Lower lobe of right lung (tissue), 2 donors: Measurements from ENCODE around the gene KLRK1. TPM values are rescaled to one million over a fixed set of nuclear protein-coding genes. Genes with fewer than 3 reads are reported as not detected.
"Not testable (repeated sequence)": the region's sequence is repeated elsewhere in the genome, so short reads cannot be mapped to it uniquely, and the experiment has no call there.

ENCODE experiments used
- ATAC-seq, 2 donors: fragments of 200-7000 bp; cut with Tn5 transposase; one replicate each; pipeline ENCODE4 v1.9.1; 2020 to 2022; ENCODE audit warnings: mild to moderate bottlenecking in 2 of 2, moderate library complexity in 2 of 2
- DNase-seq: peaks from one replicate; pipeline ENCODE4 v3.0.0-alpha.2; 2020
- H3K27ac ChIP-seq: fragments of 200-600 bp; one replicate; pipeline ENCODE4 v1.8.0; 2022
- H3K27me3 ChIP-seq: fragments of 200-600 bp; one replicate; pipeline ENCODE4 v1.8.0; 2022; ENCODE audit warnings: low read depth
- H3K36me3 ChIP-seq: fragments of 200-600 bp; one replicate; pipeline ENCODE4 v1.8.0; 2022; ENCODE audit warnings: mild to moderate bottlenecking
- H3K4me1 ChIP-seq: fragments of 200-600 bp; one replicate; pipeline ENCODE4 v1.8.0; 2022
- H3K4me3 ChIP-seq: fragments of 200-600 bp; one replicate; pipeline ENCODE4 v1.8.0; 2022; ENCODE audit warnings: mild to moderate bottlenecking
- H3K9me3 ChIP-seq: fragments of 200-600 bp; one replicate; pipeline ENCODE4 v1.8.0; 2022
- CTCF ChIP-seq: fragments of 200-600 bp; IDR thresholded peaks from one replicate; pipeline ENCODE4 v1.8.0; 2022; ENCODE audit warnings: antibody characterized with exemption, mild to moderate bottlenecking
- intact Hi-C: fragments of 100-400 bp; cut with DNase I; formaldehyde crosslinking; loops from one replicate; pipeline ENCODE4 v1.11.0; 2022
- long read RNA-seq: library from polyadenylated mRNA; unstranded; transcript quantifications from one replicate; pipeline ENCODE4 v2.0.0, GENCODE V29; 2021
- total RNA-seq: library from RNA; stranded (reverse); fragmentation: NEBNext Ultra II Directional; extraction: Animal tissue kit (Norgen Biotek cat#: 25700); gene quantifications from one replicate; pipeline ENCODE4 v1.2.1, GENCODE V29; 2021
- donor health status: DM: no; HTN: yes; CAD: no; lungs with severe emphysema.

Gene KLRK1
- 7.5 TPM for total RNA-seq
- long read RNA-seq, partial matches to known transcripts: 0 of 1 reads
- long read RNA-seq, other reads (novel, unspliced or antisense): 0 of 1 reads

GRCh38 chr12:10389904-10390303, at the start of gene KLRK1:
Gene KLRK1, minus strand, starts transcription at chr12:10390041. Its CDS starts 1,231 bp downstream, at chr12:10388810.
- no peak for TF ChIP-seq CTCF
- no peak within 1 kb of the TSS for H3K27ac ChIP-seq
- H3K9me3 ChIP-seq: no peaks in the 10 kb centered on the region
- intact Hi-C loops: no loop called here
- no peaks in the 10 kb centered on the region for H3K27me3 ChIP-seq
- DNase-seq (no peak), ATAC-seq (no peak)
- no peak within 1 kb of the TSS for H3K4me3 ChIP-seq
- H3K36me3 ChIP-seq: no peaks in the 10 kb centered on the region
- H3K4me1 ChIP-seq: no peaks in the 10 kb centered on the region

- intact Hi-C loops, H3K9me3 ChIP-seq, H3K4me1 ChIP-seq, H3K4me3 ChIP-seq, ATAC-seq, H3K27ac ChIP-seq, H3K27me3 ChIP-seq, DNase-seq, H3K36me3 ChIP-seq: not testable (repeated sequence)
These were observed 47.8 kb upstream of the KLRK1 start for GRCh38 chr12:10437601-10438000.

GRCh38 chr12:10435816-10436215, 46.0 kb upstream of the KLRK1 start, which contains the start of gene KLRC2:
Gene KLRC2, minus strand, starts transcription at chr12:10436010. Its CDS starts 24 bp downstream, at chr12:10435986.
- H3K4me1 ChIP-seq, H3K4me3 ChIP-seq, intact Hi-C loops, H3K9me3 ChIP-seq, H3K27ac ChIP-seq, ATAC-seq, H3K27me3 ChIP-seq, H3K36me3 ChIP-seq, DNase-seq: not testable (repeated sequence)

DNA sequence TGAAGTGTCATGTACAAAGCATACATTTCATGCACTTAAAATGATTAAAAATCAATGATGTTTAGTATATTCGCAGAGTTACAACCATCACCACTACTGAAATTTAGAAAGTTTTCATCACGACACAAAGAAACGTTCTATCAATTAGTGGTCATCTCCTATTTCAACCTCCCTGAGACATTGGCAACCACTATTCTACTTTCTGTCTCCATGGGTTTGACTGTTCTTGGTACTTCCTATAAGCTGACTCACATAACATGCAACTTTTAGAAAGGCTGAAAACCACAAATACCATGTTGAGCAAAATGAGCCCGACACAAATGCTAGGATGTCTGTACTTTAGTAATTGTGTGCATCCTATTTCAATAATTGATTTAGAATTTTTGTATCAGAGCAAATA, 40.8 kb upstream of the KLRK1 start:
- H3K9me3 ChIP-seq, H3K36me3 ChIP-seq, ATAC-seq, H3K27ac ChIP-seq, H3K27me3 ChIP-seq, intact Hi-C loops, H3K4me1 ChIP-seq, DNase-seq, H3K4me3 ChIP-seq: not testable (repeated sequence)

DNA sequence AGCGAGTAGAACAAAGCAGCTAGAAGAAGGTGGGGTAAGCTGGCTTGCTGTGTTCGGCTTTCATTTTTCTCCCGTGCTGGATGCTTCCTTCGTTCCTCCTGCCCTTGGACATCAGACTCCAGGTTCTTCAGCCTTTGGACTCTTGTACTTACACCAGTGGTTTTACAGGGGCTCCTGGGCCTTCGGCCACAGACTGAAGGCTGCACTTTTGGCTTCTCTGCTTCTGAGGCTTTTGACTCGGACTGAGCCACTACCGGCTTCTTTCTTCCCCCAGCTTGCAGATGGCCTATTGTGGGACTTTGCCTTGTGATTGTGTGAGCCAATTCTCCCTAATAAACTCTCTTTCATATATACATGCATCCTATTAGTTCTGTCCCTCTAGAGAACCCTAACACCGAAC, 36.1 kb upstream of the KLRK1 start:
- ATAC-seq, DNase-seq, H3K9me3 ChIP-seq, H3K27ac ChIP-seq, H3K4me1 ChIP-seq, H3K27me3 ChIP-seq, H3K4me3 ChIP-seq, intact Hi-C loops, H3K36me3 ChIP-seq: not testable (repeated sequence)

- ATAC-seq: not testable (repeated sequence)
These were observed 34.5 kb upstream of the KLRK1 start for GRCh38 chr12:10424260-10424899.

DNA sequence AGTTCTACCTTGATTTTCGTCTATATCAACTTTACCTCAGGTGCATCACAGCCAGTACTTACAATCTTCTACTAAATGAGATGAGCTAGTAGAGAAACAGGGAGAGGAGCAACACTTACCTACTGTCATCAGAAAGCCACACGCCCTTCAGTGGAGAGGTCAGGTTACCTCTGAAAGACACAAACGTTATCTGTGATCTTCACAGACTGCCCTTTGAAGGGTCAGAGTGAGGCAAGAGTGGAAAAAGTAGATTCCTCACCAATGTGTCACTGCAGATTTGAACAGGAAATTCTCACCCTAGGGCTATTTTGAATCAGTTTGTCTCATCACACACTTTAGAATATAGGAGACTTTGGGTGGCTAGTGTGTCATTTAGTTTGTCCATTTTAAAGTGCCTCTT, 32.3 kb upstream of the KLRK1 start:
- H3K9me3 ChIP-seq, intact Hi-C loops, H3K27ac ChIP-seq, ATAC-seq, H3K36me3 ChIP-seq, H3K4me3 ChIP-seq, DNase-seq, H3K27me3 ChIP-seq, H3K4me1 ChIP-seq: not testable (repeated sequence)

More at GRCh38 chr12:10424260-10424899, 34.5 kb upstream of the KLRK1 start:
- DNase-seq, H3K27ac ChIP-seq, H3K27me3 ChIP-seq, H3K36me3 ChIP-seq, H3K4me3 ChIP-seq, H3K4me1 ChIP-seq, intact Hi-C loops, H3K9me3 ChIP-seq: not testable (repeated sequence)

DNA sequence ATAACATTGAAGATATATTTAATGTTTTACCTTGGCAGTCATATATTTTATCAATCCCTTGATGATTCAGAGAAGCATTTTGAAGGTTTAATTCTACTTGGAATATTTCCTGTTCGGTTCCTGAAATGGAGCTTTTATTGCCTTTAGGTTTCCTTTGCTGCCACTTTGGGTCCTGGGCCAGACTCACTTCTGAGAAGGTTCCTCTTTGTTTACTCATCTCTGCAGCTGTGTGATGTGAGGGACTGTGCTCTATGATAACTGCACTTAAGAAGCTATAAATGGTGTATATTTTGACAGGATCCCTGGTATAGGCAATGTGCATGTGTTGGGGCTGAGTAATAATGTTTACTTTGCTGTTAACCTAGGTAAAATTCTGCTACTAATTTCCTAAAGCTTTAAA, 30.5 kb upstream of the KLRK1 start, which contains the start of gene KLRC3:
KLRC3 (minus strand) TSS at position 262 of the 400 bp plus-strand sequence; CDS start at position 217, 45 bp downstream.
- H3K9me3 ChIP-seq, ATAC-seq, H3K4me3 ChIP-seq, H3K4me1 ChIP-seq, intact Hi-C loops, H3K27me3 ChIP-seq, DNase-seq, H3K27ac ChIP-seq, H3K36me3 ChIP-seq: not testable (repeated sequence)

GRCh38 chr12:10409392-10409791, 19.6 kb upstream of the KLRK1 start, which contains the start of gene KLRC4:
Gene KLRC4, minus strand, starts transcription at chr12:10409757. Its CDS starts 182 bp downstream, at chr12:10409575.
- H3K4me1 ChIP-seq: no peaks in the 10 kb centered on the region
- no peak within 1 kb of the TSS for H3K27ac ChIP-seq
- no peaks in the 10 kb centered on the region for H3K9me3 ChIP-seq
- DNase-seq (no peak), ATAC-seq (no peak)
- no peaks in the 10 kb centered on the region for H3K27me3 ChIP-seq
- no peaks in the 10 kb centered on the region for H3K36me3 ChIP-seq
- TF ChIP-seq CTCF: no peak
- intact Hi-C loops: no loop called here
- H3K4me3 ChIP-seq: no peak within 1 kb of the TSS
